Measurements from ENCODE around the gene VAV2.

Gene VAV2

DNA sequence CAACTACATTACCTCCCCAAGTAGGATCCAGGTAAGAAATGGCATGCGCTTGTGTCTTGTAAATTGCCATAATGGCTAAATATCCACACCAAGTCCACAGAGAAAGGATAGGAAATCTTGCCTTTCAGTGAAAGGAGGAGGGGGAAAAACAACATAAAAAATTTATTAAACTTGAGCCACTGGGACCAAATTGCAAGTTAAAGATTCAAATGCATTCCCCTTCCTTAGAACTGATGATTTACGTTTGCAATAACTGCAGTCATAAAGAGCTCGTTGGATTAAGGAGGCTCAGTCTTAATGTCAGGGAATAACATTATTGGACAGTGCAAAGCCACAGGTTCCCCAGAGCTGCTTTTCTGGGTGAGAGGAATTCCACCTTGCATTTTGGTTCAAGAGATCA, 161.4 kb downstream of the VAV2 start:
- DNase-seq = no peak

- no peak for DNase-seq
Observed at GRCh38 chr9:133830310-133830709, 161.8 kb downstream of the VAV2 start.

DNA sequence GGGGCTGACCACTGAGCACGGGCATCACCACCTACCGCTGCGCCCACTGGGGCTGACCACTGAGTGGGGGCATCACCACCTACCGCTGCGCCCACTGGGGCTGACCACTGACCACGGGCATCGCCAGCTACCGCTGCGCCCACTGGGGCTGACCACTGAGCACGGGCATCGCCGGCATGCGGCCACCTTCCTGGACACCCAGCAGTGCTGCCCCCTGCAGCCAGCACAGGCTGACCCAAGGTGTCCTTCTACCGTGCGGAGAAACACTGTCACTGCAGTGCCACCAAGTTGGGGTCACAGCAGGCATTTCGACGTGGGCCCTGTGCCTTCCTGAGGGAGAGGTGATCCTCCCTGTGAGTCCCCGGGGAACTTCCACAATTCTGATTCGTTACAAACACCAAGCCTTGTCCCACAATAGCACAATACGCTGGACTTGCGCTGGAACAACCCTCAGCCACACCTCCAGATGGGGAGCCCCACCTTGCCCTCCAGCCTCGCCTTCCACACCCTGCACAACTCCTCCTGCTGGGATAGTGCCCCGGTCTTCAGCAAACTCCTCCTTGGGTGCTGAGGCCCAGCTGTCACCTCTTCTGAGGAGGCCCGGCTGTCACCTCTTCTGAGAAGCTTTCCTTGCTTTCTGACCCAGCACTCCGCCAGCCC, 163.7 kb downstream of the VAV2 start:
- no peak for DNase-seq

DNA sequence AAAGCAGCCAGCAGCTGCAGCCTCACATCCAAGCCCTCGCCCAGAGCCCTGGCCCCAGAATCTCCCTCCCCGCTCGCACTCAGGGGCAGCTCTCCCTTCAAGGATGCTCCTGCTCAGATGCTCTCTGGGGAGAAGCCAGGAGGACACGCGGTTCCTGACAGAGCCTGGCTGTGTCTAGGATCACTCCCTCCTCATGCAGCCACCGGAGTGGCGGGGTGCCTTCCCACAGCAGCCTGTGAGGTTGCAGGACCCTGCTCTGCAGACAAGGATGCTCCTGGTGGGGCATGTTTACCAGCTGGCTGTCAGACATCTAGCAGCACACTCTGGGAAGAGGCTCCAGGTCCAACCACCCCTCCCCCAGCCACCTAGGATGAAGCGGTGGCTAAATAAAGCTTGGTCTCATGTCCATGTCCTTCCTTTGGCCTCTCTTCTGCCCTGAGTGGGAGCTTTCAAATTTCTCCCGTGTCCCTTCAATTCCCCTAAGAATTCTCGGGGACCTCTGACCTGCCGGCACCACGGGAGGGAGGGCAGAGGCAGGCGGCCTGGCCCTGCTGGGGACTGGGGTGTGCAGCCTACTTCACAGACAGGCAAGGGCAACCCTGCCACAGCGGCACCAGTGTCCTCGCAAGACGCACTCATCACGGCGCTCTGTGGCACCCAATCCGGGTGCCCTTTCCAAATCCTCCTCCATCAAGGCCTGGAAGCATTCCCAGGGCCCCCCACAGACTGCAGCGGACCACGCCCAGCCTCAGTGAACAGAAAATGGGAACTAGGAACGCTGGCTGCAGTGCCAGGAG, 165.6 kb downstream of the VAV2 start:
- DNase-seq = no peak

DNA sequence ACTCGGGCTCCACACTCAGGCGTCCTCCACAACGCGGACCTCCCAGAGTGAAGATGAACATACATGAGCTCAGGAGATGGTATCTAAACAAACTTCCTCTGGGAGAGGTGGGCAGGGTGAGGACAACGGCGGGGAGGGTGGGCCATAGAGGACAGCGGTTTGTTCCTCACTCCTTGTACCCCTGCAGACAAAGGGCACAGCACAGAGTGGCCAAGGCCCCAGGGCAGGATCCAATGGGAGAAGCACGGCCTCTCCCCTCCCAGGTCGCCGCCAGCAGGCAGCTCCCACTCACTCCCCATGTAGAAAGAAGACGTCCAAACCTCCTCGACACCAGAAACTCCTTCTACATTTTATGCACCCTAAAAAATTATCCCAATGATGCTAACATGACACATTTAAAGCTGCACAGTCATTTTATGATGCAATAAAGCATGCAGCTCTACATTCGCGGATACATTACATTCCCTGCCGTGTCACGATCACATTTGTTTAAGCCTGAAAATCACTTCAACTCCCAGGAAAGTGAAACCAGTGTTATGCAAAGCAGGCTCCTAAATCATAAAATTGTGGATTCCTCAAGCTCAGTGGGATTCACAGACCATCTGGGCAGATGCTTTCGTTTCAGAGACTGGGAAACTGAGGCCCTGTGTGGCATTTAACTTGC, 166.4 kb downstream of the VAV2 start:
- DNase-seq = no peak

DNA sequence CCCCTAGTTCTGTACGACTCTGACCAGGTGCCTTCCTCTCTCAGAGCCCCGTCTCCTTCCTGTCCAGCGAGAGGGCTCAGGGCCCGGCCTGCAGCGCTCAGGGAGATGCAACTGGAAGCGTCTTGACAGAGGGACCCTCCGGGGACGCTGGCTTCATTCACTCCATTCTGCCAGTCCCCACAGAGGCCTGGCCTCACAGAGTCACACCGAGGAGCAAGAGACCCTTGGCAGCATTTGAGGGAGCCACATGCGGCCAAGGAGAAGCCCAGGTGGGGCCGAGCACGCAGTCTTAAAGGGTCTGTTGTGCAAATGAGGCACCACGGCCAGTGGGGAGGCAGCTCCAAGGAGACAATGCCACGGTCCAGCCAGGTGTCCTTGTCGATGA, 167.3 kb downstream of the VAV2 start:
- DNase-seq = no peak

GRCh38 chr9:133824106-133824801, 167.9 kb downstream of the VAV2 start:
- DNase-seq = no peak

DNA sequence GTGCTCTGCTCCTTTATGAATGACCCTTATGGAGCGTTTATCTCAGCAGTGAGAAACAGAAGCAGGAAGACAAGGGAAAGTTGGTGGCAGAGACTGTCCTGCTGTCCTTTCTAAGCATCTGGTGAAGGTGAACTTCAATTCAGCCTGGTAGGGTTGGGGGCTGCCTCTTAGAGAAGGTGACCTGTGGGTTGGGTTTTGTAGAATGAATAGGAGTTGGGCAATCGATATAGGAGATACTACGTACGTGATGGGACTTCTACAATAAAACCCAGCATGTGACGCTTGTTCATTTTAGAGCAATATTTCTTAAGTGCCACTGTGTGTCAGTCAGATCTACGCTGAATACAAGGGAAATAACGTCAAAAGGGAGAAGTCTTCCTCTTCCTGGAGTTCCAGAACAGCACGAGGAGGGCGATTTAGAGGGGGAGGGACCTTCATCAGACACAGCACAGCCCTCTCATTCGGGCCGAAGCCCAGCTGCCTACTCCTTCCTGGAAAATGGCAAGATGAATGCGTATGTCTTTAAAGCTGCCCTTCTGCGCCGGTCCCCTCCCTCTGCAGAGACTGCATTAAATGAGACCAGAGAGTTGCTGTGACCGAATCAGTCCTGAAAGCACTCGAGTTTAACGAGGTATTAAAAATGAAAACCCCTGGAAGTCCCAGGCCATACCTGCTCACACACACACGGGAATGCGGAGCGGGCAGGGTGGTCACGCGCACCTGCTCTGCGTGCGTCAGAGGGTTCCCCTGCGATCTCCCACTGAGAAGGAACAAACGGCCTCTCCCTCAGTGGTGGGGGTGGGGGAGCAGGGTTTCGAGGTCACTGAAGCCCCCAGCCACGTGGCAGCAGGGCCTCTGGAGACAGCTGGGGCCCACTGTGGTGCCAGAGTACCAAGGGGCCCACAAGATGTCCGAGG, 168.7 kb downstream of the VAV2 start:
- no peak for DNase-seq

DNA sequence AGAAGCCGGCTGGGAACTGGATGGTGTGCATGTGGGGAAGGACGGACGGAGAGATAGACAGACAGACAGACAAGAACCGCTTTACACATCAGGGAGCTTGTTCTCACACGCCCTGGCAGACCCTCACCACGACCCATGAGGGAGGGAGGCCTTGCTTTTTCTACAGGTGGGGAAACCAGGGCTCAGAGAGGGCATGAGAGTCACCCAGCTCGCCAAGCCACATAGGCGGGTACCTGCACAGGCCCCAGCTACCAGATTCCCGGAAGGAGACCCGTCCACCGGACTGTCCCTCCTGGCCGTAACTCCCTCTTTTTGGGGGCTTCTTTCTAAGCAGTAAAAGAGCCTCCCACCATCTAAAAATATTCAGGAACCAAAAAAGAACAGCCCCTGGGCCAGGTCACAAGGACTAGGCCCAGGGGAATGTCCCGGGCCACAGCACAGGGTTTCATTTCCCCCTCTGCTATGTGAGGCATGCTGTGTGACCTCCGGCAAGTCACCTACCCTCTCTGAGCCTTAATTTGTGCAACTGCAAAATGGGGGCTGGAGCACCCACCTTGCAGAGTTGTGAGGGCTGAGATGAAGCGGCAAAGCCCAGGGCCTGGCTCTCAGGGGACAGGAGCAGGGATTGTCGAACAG, 169.6 kb downstream of the VAV2 start:
- no peak for DNase-seq

DNA sequence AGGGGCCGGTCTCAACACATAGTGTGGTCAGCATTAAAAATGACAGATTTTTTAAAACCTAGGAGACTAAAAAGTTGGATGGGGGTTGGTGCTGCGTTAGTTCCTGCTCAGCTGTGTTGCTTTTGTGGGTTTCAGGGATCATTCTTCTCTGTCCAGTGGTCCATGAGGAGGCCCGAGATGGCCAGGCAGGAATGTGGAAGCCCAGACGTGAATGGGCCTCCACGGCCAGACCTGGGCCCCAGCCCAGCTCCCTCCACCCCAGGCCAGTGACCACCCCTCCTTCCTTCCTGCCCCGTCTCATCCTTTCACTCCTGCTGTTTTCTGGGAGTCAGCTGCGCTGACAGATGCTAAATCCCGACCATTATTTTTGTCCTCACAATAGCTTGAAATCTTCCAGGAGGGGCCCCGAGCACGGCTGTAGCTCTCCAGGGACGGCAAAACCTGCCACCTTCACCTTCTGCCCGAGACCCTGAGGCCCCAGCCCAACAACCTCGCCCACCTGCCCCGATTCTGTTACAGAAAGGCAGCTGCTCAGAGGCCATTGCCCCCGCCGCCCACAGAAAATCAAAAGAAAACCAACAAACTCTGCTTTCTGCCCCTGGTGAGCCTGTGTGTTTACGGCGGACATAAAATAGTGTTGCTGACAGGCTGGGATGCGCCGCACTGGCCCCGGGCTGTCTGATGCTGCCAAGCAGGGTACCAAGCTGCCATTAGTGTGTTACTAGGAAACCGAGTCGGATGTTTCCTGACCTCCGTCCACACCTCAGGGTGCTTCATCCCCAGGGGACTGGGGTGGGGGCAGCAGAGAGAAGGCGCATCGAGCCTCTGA, 170.3 kb downstream of the VAV2 start:
- DNase-seq = no peak

DNA sequence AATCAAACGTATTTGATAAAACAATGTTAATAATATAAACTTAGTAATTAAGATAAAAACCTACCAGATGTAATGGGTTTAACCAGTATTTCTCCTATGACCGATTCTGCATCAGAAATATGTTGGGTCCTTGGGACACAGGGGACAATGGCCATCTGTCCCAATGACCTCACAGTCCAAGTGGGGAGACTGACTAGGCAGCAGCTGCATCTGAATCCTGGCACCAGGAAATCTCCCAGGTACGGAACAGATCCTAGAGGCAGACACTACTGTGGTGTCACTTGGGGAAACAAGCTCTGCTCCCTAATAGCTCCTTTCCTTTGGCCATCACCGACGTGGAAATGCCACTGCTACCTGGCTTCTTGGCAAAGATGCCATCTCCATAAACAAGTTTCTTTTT, 172.2 kb downstream of the VAV2 start:
- no peak for DNase-seq

DNA sequence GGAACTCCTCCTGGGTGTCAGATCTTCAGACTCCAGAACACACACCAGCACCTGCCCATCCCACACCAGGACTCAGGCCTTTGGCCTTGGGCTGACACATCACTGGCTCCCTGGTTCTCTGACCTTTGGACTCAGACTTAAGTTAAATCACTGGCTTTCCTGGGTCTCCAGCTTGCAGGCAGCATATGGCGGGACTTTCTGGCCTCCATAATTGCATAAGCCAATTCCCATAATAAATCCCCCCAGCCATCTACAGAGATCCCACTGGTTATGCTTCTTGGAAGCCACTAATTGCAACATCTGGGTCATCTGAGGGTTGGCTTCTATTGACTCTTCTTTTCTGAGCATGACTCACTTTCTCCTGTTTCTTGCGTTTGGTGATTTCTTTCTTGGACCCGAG, 173.7 kb downstream of the VAV2 start:
- no peak for DNase-seq

GRCh38 chr9:133815781-133816180, 176.3 kb downstream of the VAV2 start:
- no peak for DNase-seq

DNA sequence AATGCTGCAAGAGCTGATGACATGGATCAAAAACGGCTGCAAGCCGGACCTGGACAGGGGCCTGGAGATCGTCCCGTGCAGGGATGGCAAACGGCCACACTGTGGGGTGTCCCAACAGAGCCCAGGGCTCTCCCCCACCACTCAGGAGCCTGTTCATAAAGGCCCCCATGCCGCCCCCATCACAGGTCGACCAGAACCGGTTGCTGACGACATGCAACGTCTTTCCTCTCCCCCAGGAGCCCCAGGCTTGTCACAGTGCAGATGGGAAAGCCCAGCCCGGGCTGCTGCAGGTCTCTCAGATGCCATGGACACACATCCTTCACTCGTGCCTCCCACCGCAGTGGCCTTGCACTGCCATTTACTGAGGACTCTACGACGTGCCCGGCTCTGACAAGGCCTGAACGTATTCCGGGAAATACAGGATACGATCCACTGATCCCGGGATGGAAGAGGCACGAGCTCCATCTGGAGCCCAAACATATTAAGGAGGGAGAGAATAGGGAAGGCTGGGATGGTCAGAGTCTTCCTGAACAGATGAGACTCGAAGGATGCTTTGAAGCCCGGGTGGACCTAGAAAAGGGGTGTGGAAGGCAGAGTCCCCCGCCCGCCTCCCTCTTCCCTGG, 177.4 kb downstream of the VAV2 start:
- DNase-seq = no peak

- no peak for DNase-seq
Observed at GRCh38 chr9:133813749-133814585, 178.2 kb downstream of the VAV2 start.

GRCh38 chr9:133812941-133813748, 179.0 kb downstream of the VAV2 start:
- no peak for DNase-seq

DNA sequence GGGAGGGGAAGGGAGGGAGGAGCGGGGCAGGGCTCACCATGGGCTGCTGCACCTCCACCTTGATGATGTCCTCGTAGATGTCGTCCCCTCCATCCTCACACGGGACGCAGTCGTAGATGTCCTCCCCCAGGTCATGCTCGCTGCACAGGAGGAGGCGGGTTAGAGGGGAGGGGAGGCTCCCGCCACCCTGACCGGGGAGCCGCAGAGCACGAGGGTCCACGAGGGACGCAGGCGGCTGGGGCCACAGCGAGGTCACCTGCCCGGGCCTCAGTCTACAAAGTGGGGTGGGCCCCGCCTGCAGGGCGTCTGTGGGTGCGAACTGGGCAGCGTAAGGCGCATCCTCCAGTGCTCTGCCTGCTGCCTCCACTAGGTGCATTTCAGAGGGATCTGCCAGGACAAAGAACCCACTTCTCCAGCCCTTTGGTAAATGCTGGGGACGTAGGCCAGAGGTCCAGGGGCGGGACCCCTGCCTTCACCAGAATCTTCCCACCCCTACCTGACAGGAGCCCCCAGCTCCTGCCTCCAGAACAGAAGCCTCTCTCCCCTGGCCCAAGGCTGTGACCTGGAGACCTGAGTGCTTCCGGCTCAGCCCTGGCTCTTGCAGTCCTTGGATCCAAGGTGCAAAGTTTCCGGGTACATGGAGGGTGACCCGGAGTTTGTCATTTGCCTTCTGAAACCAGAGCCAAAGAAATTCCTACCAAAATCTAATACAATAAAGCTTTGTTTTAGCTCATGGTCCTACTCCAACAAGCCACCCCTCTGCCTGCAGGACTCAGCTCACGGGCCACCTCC, 179.9 kb downstream of the VAV2 start:
- DNase-seq = no peak

GRCh38 chr9:133811471-133811870, 180.7 kb downstream of the VAV2 start:
- no peak for DNase-seq
